ENCODE results near the gene KHDC4. TPM values are rescaled to one million over a fixed set of nuclear protein-coding genes. Genes with fewer than 3 reads are reported as not detected.

The KHDC4 gene
- total and polyA plus RNA-seq, 10 of the 15 experiments (the other 5 are each of a cell fraction or from before 2014, with no cell fraction given): 11.7 to 109 (median 41.9) TPM

DNA sequence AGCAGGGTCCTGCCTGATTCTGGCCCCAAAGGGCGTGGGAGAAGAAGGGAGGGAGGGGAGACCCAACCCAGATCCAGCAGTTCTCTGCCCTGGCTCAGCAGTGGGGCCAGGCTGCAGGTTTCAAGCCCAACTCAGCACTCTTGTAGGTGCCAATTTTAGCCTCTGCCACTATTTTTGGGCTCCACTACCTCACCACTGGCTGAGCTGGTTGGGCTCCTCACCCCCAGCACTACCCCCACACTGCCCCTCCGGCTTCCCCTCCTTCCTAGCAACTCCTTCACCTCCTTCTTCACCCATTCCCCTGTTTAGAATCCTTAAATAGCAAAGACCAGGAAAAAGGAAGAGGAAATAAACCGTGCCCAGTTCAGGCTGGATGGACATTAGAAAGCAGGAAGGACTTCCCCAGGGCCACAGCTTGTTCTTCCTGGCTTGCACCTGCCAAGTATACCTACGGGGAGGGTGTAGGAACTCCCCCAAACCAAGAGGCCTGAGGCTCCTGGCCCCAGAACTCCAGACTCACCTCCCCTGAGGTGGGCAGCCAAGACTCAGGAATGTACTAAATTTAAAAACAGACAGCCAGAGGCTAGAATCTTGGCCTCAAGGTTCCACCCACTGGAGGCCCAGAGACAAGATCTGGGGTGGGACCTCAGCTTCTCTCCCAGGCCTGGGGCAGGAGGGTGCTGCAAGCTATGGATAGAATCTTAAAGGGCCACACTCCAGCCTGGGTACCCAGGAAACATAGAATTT is 45.6 kb upstream of the KHDC4 start (continued):
- TF ChIP-seq, protein P1, sequence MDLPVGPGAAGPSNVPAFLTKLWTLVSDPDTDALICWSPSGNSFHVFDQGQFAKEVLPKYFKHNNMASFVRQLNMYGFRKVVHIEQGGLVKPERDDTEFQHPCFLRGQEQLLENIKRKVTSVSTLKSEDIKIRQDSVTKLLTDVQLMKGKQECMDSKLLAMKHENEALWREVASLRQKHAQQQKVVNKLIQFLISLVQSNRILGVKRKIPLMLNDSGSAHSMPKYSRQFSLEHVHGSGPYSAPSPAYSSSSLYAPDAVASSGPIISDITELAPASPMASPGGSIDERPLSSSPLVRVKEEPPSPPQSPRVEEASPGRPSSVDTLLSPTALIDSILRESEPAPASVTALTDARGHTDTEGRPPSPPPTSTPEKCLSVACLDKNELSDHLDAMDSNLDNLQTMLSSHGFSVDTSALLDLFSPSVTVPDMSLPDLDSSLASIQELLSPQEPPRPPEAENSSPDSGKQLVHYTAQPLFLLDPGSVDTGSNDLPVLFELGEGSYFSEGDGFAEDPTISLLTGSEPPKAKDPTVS (IDR thresholded peaks at IDR 0.05; ENCODE audit: low read depth, low read length): no peak
- TF ChIP-seq HDAC6 (IDR thresholded peaks at IDR 0.05; ENCODE audit: unreplicated experiment): no peak
- TF ChIP-seq, protein P2, sequence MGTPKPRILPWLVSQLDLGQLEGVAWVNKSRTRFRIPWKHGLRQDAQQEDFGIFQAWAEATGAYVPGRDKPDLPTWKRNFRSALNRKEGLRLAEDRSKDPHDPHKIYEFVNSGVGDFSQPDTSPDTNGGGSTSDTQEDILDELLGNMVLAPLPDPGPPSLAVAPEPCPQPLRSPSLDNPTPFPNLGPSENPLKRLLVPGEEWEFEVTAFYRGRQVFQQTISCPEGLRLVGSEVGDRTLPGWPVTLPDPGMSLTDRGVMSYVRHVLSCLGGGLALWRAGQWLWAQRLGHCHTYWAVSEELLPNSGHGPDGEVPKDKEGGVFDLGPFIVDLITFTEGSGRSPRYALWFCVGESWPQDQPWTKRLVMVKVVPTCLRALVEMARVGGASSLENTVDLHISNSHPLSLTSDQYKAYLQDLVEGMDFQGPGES (IDR thresholded peaks at IDR 0.05): no peak
- peak; percentile 82 for TF ChIP-seq MEF2A (IDR thresholded peaks at IDR 0.05; ENCODE audit: insufficient read depth, low read depth, low read length)
- no peak for TF ChIP-seq BRCA1 (IDR thresholded peaks at IDR 0.05; ENCODE audit: low read depth, low read length)
- TF ChIP-seq TCF3 (IDR thresholded peaks at IDR 0.05; ENCODE audit: borderline replicate concordance, insufficient read depth, low read depth, low read length): no peak
- TF ChIP-seq MXI1 (IDR thresholded peaks at IDR 0.05; ENCODE audit: low read depth, low read length): no peak
- TF ChIP-seq RB1 (IDR thresholded peaks at IDR 0.05; ENCODE audit: borderline replicate concordance): no peak
- TF ChIP-seq STAT1 (conservative IDR thresholded peaks at IDR 0.05): no peak
- TF ChIP-seq ZNF207 (IDR thresholded peaks at IDR 0.05; ENCODE audit: borderline replicate concordance): no peak
- peak in 1 of 2 experiments; percentile 12; a peak in 1 of 4 replicates for TF ChIP-seq BHLHE40 (IDR thresholded peaks at IDR 0.05; ENCODE audit: borderline replicate concordance in 1 of 2, low read depth in 2 of 2, low read length in 1 of 2)
- no peak for TF ChIP-seq ZBED1 (IDR thresholded peaks at IDR 0.05; ENCODE audit: borderline replicate concordance)
- no peak for TF ChIP-seq BACH1 (IDR thresholded peaks at IDR 0.05; ENCODE audit: borderline replicate concordance)
- TF ChIP-seq NFIC (IDR thresholded peaks at IDR 0.05; ENCODE audit: low read depth, low read length): no peak
- no peak for TF ChIP-seq ESRRA (IDR thresholded peaks at IDR 0.05; ENCODE audit: low read length)
- 0 out of 2 replicates have a peak, but pooled peaks have one; percentile 54 for TF ChIP-seq TARDBP (IDR thresholded peaks at IDR 0.05; ENCODE audit: borderline replicate concordance)
- no peak for TF ChIP-seq NR2F1 (conservative IDR thresholded peaks at IDR 0.05)
- peak in 1 of 2 experiments; percentile 19; a peak in 1 of 4 replicates for TF ChIP-seq ETV6 (conservative IDR thresholded peaks at IDR 0.05 in 1 of 2, IDR thresholded peaks at IDR 0.05 in 1 of 2; ENCODE audit: borderline replicate concordance in 1 of 2, low read depth in 1 of 2)
- peak; percentile 7; the same call in 1 of the 2 replicates for TF ChIP-seq CREM (IDR thresholded peaks at IDR 0.05; ENCODE audit: low read depth)
- TF ChIP-seq IKZF1 (conservative IDR thresholded peaks at IDR 0.05): no peak
- TF ChIP-seq YBX1 (IDR thresholded peaks at IDR 0.05): no peak
- TF ChIP-seq CBX3 (IDR thresholded peaks at IDR 0.05; ENCODE audit: borderline replicate concordance, low read depth): no peak
- TF ChIP-seq CBX5 (IDR thresholded peaks at IDR 0.05; ENCODE audit: low read depth): no peak
- TF ChIP-seq CBFB (IDR thresholded peaks at IDR 0.05; ENCODE audit: low read depth): no peak
- TF ChIP-seq, protein P3, sequence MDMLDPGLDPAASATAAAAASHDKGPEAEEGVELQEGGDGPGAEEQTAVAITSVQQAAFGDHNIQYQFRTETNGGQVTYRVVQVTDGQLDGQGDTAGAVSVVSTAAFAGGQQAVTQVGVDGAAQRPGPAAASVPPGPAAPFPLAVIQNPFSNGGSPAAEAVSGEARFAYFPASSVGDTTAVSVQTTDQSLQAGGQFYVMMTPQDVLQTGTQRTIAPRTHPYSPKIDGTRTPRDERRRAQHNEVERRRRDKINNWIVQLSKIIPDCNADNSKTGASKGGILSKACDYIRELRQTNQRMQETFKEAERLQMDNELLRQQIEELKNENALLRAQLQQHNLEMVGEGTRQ (IDR thresholded peaks at IDR 0.05; ENCODE audit: borderline replicate concordance, low read depth, low read length): no peak
- no peak for TF ChIP-seq ZZZ3 (IDR thresholded peaks at IDR 0.05; ENCODE audit: control insufficient read depth, insufficient read length, low read depth)
- no peak for TF ChIP-seq MTA3 (IDR thresholded peaks at IDR 0.05; ENCODE audit: borderline replicate concordance, low read length)
